ENCODE data around the gene TFEB.

TFEB gene

DNA sequence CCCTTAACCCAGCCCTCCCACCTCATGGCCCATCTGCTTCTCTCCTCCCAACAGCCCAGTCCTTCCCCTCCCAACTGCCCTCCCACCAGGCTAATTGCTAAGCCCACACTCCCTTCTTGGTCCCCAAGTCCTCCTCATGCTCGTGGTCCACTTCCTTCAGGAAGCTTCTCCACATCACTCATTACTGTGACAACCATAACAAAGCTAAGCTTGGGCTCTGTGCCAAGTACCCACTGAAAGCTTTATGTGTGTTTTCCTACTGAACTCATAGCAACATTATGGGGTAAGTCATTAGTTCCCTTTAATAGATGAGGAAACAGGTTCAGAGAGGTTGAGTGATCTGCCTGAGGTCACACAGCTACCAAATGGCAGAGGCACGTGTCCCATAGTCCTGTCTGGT is 28.1 kb upstream of the TFEB start:
- DNase-seq: peak; percentile 6

- DNase-seq: no peak
These were observed 24.6 kb upstream of the TFEB start for GRCh38 chr6:41759905-41760579.

DNA sequence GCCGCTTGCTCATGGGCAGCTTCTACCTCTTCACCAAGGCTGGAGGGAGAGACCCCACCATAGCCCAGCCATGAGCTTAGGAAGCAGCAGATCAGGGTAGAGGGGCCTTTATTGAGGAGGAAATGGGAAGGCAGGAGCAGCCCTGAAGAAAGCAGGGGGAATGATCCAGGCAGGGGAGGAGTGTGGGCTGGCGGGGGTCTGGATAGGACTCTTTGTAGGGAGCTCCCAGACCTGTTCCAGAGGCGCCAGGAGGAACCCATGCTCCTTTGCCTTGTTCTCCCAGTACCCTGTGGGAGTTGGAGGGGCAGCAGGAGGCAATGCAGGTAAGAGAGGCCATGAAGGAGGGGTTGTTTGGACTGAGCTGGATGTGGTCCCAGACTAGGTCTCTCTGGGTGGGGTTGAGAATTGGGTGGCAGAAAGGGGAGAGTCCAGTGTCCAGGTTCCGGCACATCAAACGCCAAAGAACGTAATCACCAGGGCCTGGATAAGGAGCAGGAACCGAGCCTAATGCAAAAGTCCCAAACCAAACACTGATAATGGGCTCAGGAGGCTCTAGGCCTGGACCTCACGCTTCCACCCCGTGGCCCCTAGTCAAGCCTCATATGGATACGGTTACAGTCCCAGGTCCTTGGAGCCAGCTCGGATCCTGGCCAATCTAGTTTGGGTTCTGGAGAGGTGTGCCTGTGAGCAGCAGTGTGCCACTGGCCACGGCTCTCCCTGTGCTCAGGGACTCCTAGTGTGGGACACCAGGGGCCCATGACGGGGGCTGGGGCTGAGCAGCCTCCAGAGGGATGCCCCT is 23.9 kb upstream of the TFEB start:
- DNase-seq: no peak

DNA sequence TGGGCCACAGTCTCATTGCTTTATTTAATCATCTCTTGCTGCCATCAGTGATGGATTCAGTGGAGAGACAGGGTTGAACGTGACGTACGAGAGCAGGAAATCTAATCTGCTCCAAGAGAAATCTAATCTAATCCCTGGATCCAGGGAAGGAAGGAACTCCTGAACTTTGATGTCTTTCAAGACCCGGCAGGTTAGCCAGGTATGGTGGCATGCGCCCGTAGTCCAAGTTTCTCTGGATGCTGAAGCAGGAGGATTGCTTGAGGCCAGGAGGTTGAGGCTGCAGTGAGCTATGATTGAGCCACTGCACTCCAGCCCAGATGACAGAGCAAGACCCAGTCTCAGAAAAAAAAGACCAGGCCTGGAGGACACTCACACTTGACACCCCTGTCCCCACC is 23.2 kb upstream of the TFEB start:
- no peak for DNase-seq

DNA sequence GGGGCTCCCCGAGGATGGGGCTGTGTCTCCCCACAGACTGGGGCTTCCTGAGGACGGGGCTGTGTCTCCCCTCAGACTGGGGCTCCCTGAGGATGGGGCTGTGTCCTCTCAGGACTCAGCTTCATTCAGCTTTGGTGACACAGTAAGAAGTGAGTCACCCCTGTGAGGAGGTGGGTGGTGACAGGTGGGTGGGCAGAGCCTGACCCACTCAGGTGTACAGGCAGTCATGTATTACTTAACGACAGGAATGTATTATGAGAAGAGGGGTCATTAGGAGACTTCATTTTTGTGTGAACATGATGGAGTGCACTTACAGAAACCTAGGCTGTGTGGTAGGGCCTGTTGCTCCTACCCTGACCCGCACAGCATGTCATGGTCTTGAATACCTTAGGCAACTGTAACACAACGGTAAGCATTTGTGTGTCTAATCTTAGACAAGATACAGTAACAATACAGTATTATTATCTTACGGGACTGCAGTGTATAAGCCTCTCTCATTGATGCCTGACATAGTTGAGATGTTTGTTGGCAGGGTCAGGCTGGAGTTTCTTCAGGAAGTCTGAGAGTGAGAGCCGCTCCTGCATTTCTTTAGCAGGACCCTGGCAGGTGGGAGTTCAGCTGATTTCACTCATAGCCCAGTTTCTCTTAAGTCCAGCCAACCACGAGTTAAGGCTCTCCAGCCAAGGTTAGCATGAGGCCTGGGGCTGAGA is 22.7 kb upstream of the TFEB start:
- no peak for DNase-seq

DNA sequence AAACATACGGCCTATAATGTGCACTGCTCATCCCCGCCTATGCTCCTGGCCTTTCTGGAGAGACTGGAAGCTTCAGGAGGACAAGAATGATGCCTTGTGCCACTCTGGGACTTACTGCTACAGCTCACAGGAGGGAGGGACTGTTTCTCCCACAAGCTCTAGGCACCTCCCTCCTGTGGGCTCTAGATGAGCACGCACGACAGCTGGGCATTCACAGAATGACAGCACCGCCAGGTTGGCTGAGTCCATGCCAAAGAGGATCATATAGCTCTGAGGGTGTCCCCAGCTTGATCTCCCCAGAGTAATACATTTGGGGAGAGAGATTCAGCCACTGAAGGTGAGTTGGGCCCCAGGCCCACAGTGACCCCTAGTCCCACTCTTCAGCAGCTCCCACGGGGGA is 21.9 kb upstream of the TFEB start:
- DNase-seq: no peak

DNA sequence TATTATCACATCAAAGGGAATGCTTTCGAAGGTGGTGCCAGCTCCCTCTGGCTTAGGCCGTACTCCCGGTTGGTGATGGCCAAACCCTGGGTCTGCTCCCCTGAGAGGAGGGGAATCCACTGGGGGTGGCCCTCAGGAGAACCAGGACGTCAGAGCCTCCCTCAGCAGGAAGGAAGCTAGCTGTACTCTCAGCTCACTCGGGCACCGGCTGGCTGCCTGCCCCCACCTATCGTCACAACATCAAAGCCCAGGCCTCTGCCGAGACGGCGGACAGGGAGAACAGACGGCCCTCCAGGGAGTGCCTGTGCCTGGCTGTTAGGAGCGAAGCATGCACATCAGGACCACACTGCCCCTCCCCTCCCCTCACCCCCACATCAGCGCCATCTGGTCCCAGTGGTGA is 20.9 kb upstream of the TFEB start:
- no peak for DNase-seq

DNA sequence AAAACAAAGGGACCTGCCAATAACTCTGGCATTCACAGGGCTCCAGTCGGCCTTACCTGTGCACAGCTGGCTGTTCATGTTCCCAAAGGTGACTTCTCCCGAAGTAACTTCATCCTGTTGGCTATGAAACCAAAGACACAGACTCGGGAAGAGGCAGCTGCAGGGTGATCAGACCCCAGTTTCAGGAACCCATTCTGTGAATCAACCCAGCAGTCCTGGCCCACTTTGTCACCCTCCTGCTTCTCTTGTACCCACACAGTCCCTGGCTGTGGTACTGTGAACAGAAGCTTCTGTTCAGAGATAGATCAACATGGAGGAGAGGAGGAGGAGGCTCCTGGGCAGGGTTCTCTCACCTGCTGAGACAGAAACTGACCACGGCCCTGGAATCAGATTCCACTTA is 20.5 kb upstream of the TFEB start:
- DNase-seq: no peak

- DNase-seq: no peak
These were observed 15.0 kb upstream of the TFEB start for GRCh38 chr6:41750374-41750773.

GRCh38 chr6:41748542-41748941 is 13.1 kb upstream of the TFEB start:
- DNase-seq: no peak

DNA sequence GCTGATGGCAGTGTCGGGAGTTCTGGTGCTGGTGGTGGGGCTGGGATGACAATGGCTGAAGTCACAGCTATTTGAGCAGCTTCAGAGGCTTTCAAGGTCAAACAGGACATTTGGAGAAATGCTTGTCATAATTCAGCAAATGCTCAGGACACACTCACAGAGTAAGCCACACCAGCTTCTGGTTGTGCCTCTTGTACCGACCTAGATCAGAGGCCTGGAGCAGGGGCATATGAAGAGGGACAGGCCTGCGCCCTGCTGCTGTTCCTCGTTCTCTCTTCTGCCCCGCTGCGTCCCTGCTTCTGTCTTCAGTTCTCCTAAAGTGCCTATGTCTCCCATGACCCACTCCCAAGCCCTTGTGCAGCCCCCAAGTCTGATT is 12.7 kb upstream of the TFEB start:
- DNase-seq: no peak

DNA sequence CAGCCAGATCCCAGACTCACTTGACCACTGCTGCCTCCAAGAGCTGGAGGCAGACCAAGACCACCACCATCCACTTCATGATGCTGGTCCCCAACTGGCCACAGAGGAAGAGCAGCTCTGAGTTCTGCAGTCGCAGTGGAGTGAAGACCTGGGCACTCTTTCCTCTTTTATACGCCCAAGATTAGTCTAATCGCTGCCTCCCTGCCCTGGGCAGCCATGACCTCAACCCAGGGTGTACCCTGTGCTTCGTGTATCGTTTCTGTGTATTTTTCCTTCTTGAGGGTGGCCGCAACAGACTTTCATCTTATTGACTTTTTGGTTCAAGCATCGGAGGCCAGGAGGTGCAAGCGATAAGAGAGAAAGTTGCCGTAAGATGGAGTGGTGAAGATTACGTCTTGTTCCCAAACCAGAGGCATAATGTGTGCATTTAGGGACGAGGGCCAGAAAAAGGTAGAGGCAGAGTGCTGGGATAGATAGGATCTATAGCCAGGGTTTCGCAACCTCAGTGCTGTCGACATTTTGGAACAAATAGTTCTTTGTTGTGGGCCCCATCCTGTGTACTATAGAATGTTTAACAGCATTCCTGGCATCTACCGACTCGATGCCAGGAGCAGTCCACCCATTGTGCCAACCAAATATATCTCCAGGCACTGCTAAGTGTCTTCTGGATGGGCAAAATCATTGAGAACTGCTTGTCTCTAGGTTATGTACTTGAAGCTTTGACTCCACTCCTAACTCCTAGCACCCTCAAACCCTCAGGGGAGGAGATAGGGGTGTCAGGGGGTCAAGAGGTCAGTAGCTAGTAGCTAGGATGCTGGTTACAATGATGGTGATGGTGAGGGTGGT is 12.1 kb upstream of the TFEB start, which contains the start of gene PGC:
Gene PGC (minus strand): TSS at position 142 of the 846 bp plus-strand sequence. CDS start 63 bp downstream, at position 79.
- DNase-seq: no peak

GRCh38 chr6:41746107-41746506 is 10.7 kb upstream of the TFEB start:
- no peak for DNase-seq

GRCh38 chr6:41744236-41744787 is 8.9 kb upstream of the TFEB start:
- DNase-seq: no peak

GRCh38 chr6:41743406-41744235 is 8.2 kb upstream of the TFEB start:
- DNase-seq: no peak

DNA sequence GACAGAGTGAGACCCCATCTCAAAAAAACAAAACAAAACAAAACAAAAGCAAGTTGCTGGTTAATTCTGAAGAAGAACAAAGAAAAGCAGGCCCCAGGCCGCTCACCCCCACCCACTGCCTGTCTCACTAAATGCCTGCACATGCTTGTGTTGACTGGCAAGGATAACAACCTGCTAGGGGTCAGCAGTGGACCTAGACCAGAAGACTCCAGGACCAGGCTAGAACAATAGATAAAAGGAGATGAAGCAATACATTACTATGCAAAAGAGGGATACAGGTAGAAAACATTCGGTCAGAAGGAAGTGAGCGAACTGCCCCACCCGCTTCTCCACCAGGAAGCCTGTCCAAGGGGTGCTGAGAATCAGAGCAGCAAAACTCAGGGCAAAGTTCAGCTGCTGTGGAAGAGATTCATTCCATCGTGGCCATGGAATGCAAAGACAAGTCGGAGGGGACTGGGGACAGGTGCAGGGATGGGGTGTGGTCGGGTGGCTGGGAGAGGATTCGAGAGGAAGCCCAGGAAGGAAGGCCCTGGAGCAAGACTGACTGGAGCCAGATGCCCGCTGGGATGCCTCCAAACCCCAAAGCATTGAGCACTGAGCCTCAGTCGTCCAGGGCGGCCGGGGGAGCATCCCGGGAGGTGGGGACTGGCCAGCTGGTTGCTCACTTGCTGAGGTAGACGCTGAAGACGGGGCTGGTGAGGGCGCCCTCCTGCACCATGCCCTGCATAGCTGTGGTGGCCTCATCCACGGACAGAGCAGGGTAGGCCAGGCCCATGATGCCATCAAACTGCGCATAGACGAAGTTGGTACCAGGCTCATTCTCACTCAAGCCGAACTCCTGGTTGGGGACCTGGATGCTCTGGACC is 6.5 kb upstream of the TFEB start:
- no peak for DNase-seq

- DNase-seq: no peak
These were observed 5.2 kb upstream of the TFEB start for GRCh38 chr6:41740366-41741162.

- DNase-seq: no peak
These were observed 3.6 kb upstream of the TFEB start for GRCh38 chr6:41739041-41739440.

DNA sequence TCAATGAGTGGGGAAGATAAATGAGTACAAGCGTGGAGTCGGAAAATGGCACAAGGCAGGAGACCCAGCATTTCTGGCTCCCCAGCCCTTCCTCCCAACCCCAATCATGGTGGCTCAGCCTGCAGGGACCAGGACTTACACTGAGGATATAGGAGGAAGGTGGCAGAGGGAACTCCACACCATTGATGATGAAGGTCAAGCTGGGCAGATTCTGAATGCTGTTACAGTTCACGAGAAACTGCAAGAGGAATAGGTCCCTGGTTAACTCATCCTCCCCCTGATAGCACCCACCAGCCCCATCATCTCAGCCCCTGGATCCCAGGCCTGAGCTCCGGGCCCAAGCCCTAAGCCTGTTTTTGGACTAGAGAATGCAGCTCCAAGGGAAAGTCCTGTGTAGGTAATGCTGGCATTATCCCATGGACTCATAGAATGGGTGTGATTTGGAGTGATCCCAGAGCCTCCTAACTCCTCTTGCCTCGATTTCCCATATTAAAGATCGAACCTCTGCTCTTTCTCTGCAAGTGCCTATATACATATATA is 2.3 kb upstream of the TFEB start:
- DNase-seq: no peak
